ENCODE measurements around the gene ROR1. TPM values are rescaled to one million over a fixed set of nuclear protein-coding genes. Genes with fewer than 3 reads are reported as not detected.

Gene ROR1
- total RNA-seq, 5 donors from 2014 or later (not counting 1 experiment from before 2014, with no cell fraction given) = 0.15 to 2.0 (median 0.33) TPM; not detected in 1

- Histone ChIP-seq H3K9me3 (no peaks in the 10 kb centered on the region), H3K36me3 (ENCODE audit: control insufficient read depth in 2 of 2, extremely low read depth in 1 of 2, insufficient read depth in 1 of 2, low read length in 1 of 2) (no peaks in the 10 kb centered on the region), H3K27ac (ENCODE audit: low read length) (no peak overlapping the region), H3K4me1 (ENCODE audit: control insufficient read depth in 1 of 2, extremely low read depth in 1 of 2, insufficient read depth in 2 of 2, low read length in 2 of 2) (no peaks in the 10 kb centered on the region), H3K4me3 (ENCODE audit: control insufficient read depth in 1 of 2, extremely low read depth in 1 of 2, low read length in 1 of 2) (no peak overlapping the region), H3K27me3 (replicated peaks in 1 of 2; ENCODE audit: control insufficient read depth in 2 of 2, extremely low read depth in 1 of 2, insufficient read depth in 2 of 2, low read length in 1 of 2) (peaks cover 0 to 6% of the 10 kb centered on the region in 2 experiments)
- Mint-ChIP-seq H3K9me3 (no peaks in the 10 kb centered on the region), H3K4me3 (no peak overlapping the region), H3K27me3 (peaks cover 11 to 26% of the 10 kb centered on the region in 2 donors), H3K27ac (no peak overlapping the region), H3K36me3 (no peaks in the 10 kb centered on the region), H3K4me1 (peaks cover 3 to 13% (median 4%) of the 10 kb centered on the region in 3 donors)
- WGBS (ENCODE audit: insufficient coverage) = 63% methylated on average over 7 of the region's 12 CpGs
- CTCF ChIA-PET = no interaction called here
- ATAC-seq (replicated peaks in 1 of 4) = no peak
- POLR2A ChIA-PET = no interaction called here
- no peak for DNase-seq
Measured at GRCh38 chr1:63746129-63746864, 27.5 kb upstream of the ROR1 start.

GRCh38 chr1:63747445-63747844, 26.4 kb upstream of the ROR1 start:
- no peak overlapping the region for H3K27ac Mint-ChIP-seq
- no peak overlapping the region for H3K4me3 ChIP-seq (ENCODE audit: control insufficient read depth in 1 of 2, extremely low read depth in 1 of 2, low read length in 1 of 2)
- no peak for DNase-seq
- peaks cover 0 to 6% of the 10 kb centered on the region in 2 experiments for H3K27me3 ChIP-seq (replicated peaks in 1 of 2; ENCODE audit: control insufficient read depth in 2 of 2, extremely low read depth in 1 of 2, insufficient read depth in 2 of 2, low read length in 1 of 2)
- H3K4me3 Mint-ChIP-seq = no peak overlapping the region
- WGBS (ENCODE audit: insufficient coverage) = 73% methylated on average over 3 of the region's 6 CpGs
- peaks cover 13 to 17% of the 10 kb centered on the region in 2 donors for H3K27me3 Mint-ChIP-seq
- no peak for ATAC-seq (replicated peaks in 1 of 4)
- no peaks in the 10 kb centered on the region for H3K9me3 ChIP-seq
- POLR2A ChIA-PET = no interaction called here
- H3K36me3 ChIP-seq (ENCODE audit: control insufficient read depth in 2 of 2, extremely low read depth in 1 of 2, insufficient read depth in 1 of 2, low read length in 1 of 2) = no peaks in the 10 kb centered on the region
- CTCF ChIA-PET = interaction anchor here in 1 of 2 donors (0.6 kb wide), 1 partner anchor 75 kb away, joined by 3 read pairs; no protein-coding TSS in a partner anchor
- no peak overlapping the region for H3K27ac ChIP-seq (ENCODE audit: low read length)
- no peaks in the 10 kb centered on the region for H3K36me3 Mint-ChIP-seq
- no peaks in the 10 kb centered on the region for H3K4me1 ChIP-seq (ENCODE audit: control insufficient read depth in 1 of 2, extremely low read depth in 1 of 2, insufficient read depth in 2 of 2, low read length in 2 of 2)
- no peaks in the 10 kb centered on the region for H3K9me3 Mint-ChIP-seq
- H3K4me1 Mint-ChIP-seq = peaks cover 2 to 3% (median 2%) of the 10 kb centered on the region in 3 donors

GRCh38 chr1:63748046-63748580, 25.7 kb upstream of the ROR1 start:
- Mint-ChIP-seq H3K27me3 (peaks cover 10 to 11% of the 10 kb centered on the region in 2 donors), H3K36me3 (no peaks in the 10 kb centered on the region), H3K27ac (no peak overlapping the region), H3K4me1 (no peaks in the 10 kb centered on the region), H3K4me3 (no peak overlapping the region), H3K9me3 (no peaks in the 10 kb centered on the region)
- CTCF ChIA-PET = interaction anchor here in 1 of 2 donors (0.6 kb wide), 1 partner anchor 75 kb away, joined by 3 read pairs; no protein-coding TSS in a partner anchor
- ATAC-seq (replicated peaks in 1 of 4) (no peak), DNase-seq (no peak)
- Histone ChIP-seq H3K4me3 (ENCODE audit: control insufficient read depth in 1 of 2, extremely low read depth in 1 of 2, low read length in 1 of 2) (no peak overlapping the region), H3K4me1 (ENCODE audit: control insufficient read depth in 1 of 2, extremely low read depth in 1 of 2, insufficient read depth in 2 of 2, low read length in 2 of 2) (no peaks in the 10 kb centered on the region), H3K36me3 (ENCODE audit: control insufficient read depth in 2 of 2, extremely low read depth in 1 of 2, insufficient read depth in 1 of 2, low read length in 1 of 2) (no peaks in the 10 kb centered on the region), H3K9me3 (no peaks in the 10 kb centered on the region), H3K27me3 (replicated peaks in 1 of 2; ENCODE audit: control insufficient read depth in 2 of 2, extremely low read depth in 1 of 2, insufficient read depth in 2 of 2, low read length in 1 of 2) (peaks cover 0 to 6% of the 10 kb centered on the region in 2 experiments), H3K27ac (ENCODE audit: low read length) (no peak overlapping the region)
- POLR2A ChIA-PET = no interaction called here
- no CpG with 5 or more reads among the region's 4 CpGs for WGBS (ENCODE audit: insufficient coverage)

GRCh38 chr1:63748641-63749040, 25.2 kb upstream of the ROR1 start:
- ChIA-PET CTCF (no interaction called here), POLR2A (no interaction called here)
- Mint-ChIP-seq H3K27me3 (peaks cover 9% of the 10 kb centered on the region in 2 donors), H3K4me3 (no peak overlapping the region), H3K4me1 (no peaks in the 10 kb centered on the region), H3K9me3 (no peaks in the 10 kb centered on the region), H3K36me3 (no peaks in the 10 kb centered on the region), H3K27ac (no peak overlapping the region)
- Histone ChIP-seq H3K4me3 (ENCODE audit: control insufficient read depth in 1 of 2, extremely low read depth in 1 of 2, low read length in 1 of 2) (no peak overlapping the region), H3K4me1 (ENCODE audit: control insufficient read depth in 1 of 2, extremely low read depth in 1 of 2, insufficient read depth in 2 of 2, low read length in 2 of 2) (no peaks in the 10 kb centered on the region), H3K9me3 (no peaks in the 10 kb centered on the region), H3K36me3 (ENCODE audit: control insufficient read depth in 2 of 2, extremely low read depth in 1 of 2, insufficient read depth in 1 of 2, low read length in 1 of 2) (no peaks in the 10 kb centered on the region), H3K27me3 (replicated peaks in 1 of 2; ENCODE audit: control insufficient read depth in 2 of 2, extremely low read depth in 1 of 2, insufficient read depth in 2 of 2, low read length in 1 of 2) (peaks cover 0 to 6% of the 10 kb centered on the region in 2 experiments), H3K27ac (ENCODE audit: low read length) (no peak overlapping the region)
- WGBS (ENCODE audit: insufficient coverage) = 100% methylated on average over 1 of the region's 5 CpGs
- no peak for DNase-seq
- no peak for ATAC-seq (replicated peaks in 1 of 4)

- Mint-ChIP-seq H3K4me1 (no peaks in the 10 kb centered on the region), H3K9me3 (no peaks in the 10 kb centered on the region), H3K4me3 (no peak overlapping the region), H3K27ac (no peak overlapping the region), H3K36me3 (no peaks in the 10 kb centered on the region), H3K27me3 (peaks cover 9% of the 10 kb centered on the region in 2 donors)
- ChIA-PET POLR2A (no interaction called here), CTCF (no interaction called here)
- DNase-seq (no peak), ATAC-seq (replicated peaks in 1 of 4) (no peak)
- Histone ChIP-seq H3K4me3 (ENCODE audit: control insufficient read depth in 1 of 2, extremely low read depth in 1 of 2, low read length in 1 of 2) (no peak overlapping the region), H3K27ac (ENCODE audit: low read length) (no peak overlapping the region), H3K9me3 (no peaks in the 10 kb centered on the region), H3K36me3 (ENCODE audit: control insufficient read depth in 2 of 2, extremely low read depth in 1 of 2, insufficient read depth in 1 of 2, low read length in 1 of 2) (no peaks in the 10 kb centered on the region), H3K4me1 (ENCODE audit: control insufficient read depth in 1 of 2, extremely low read depth in 1 of 2, insufficient read depth in 2 of 2, low read length in 2 of 2) (no peaks in the 10 kb centered on the region), H3K27me3 (replicated peaks in 1 of 2; ENCODE audit: control insufficient read depth in 2 of 2, extremely low read depth in 1 of 2, insufficient read depth in 2 of 2, low read length in 1 of 2) (peaks cover 0 to 6% of the 10 kb centered on the region in 2 experiments)
- WGBS (ENCODE audit: insufficient coverage) = no CpG with 5 or more reads among the region's 3 CpGs
Measured at GRCh38 chr1:63750721-63751120, 23.1 kb upstream of the ROR1 start.

- CTCF ChIA-PET = no interaction called here
- H3K27ac Mint-ChIP-seq = no peak overlapping the region
Measured at GRCh38 chr1:63752176-63752575, 21.6 kb upstream of the ROR1 start.

More at GRCh38 chr1:63752176-63752575, 21.6 kb upstream of the ROR1 start:
- Mint-ChIP-seq H3K36me3 (no peaks in the 10 kb centered on the region), H3K4me1 (no peaks in the 10 kb centered on the region), H3K9me3 (no peaks in the 10 kb centered on the region), H3K4me3 (no peak overlapping the region), H3K27me3 (peaks cover 9 to 10% of the 10 kb centered on the region in 2 donors)
- ATAC-seq (replicated peaks in 1 of 4) (no peak), DNase-seq (no peak)
- POLR2A ChIA-PET = no interaction called here
- Histone ChIP-seq H3K36me3 (ENCODE audit: control insufficient read depth in 2 of 2, extremely low read depth in 1 of 2, insufficient read depth in 1 of 2, low read length in 1 of 2) (no peaks in the 10 kb centered on the region), H3K9me3 (no peaks in the 10 kb centered on the region), H3K4me1 (ENCODE audit: control insufficient read depth in 1 of 2, extremely low read depth in 1 of 2, insufficient read depth in 2 of 2, low read length in 2 of 2) (no peaks in the 10 kb centered on the region), H3K4me3 (ENCODE audit: control insufficient read depth in 1 of 2, extremely low read depth in 1 of 2, low read length in 1 of 2) (no peak overlapping the region), H3K27me3 (replicated peaks in 1 of 2; ENCODE audit: control insufficient read depth in 2 of 2, extremely low read depth in 1 of 2, insufficient read depth in 2 of 2, low read length in 1 of 2) (peaks cover 0 to 4% of the 10 kb centered on the region in 2 experiments), H3K27ac (ENCODE audit: low read length) (no peak overlapping the region)
- 40% methylated on average over 1 of the region's 1 CpG for WGBS (ENCODE audit: insufficient coverage)
